Measurements from ENCODE around the gene KCNS1.

- TF ChIP-seq CREB1 (CRISPR knock-in tag; IDR thresholded peaks at IDR 0.05) (no peak), ZNF512 (CRISPR knock-in tag; IDR thresholded peaks at IDR 0.05; ENCODE audit: borderline replicate concordance) (no peak), CTCF (IDR thresholded peaks at IDR 0.05) (no peak), USF2 (CRISPR knock-in tag; IDR thresholded peaks at IDR 0.05) (no peak), ESRRA (CRISPR knock-in tag; IDR thresholded peaks at IDR 0.05; ENCODE audit: borderline replicate concordance) (no peak), NFE2L1 (CRISPR knock-in tag; IDR thresholded peaks at IDR 0.05) (no peak), NR1H2 (CRISPR knock-in tag; IDR thresholded peaks at IDR 0.05) (no peak), TEAD4 (CRISPR knock-in tag; IDR thresholded peaks at IDR 0.05) (no peak), HMGXB4 (CRISPR knock-in tag; IDR thresholded peaks at IDR 0.05) (no peak), USF1 (CRISPR knock-in tag; IDR thresholded peaks at IDR 0.05) (no peak), ZNF138 (CRISPR knock-in tag; conservative IDR thresholded peaks at IDR 0.05) (no peak), ZBTB21 (CRISPR knock-in tag; IDR thresholded peaks at IDR 0.05; ENCODE audit: borderline replicate concordance) (no peak), MXD4 (CRISPR knock-in tag; IDR thresholded peaks at IDR 0.05; ENCODE audit: borderline replicate concordance) (no peak), AFF4 (CRISPR knock-in tag; IDR thresholded peaks at IDR 0.05; ENCODE audit: borderline replicate concordance) (no peak)
Measured at GRCh38 chr20:45052698-45053429, 48.1 kb downstream of the KCNS1 start.

Data from WTC11 (cell line).